ENCODE data around the gene TMEM132D.

The TMEM132D gene

GRCh38 chr12:129717438-129717837, 186.4 kb downstream of the TMEM132D start:
- DNase-seq, result no peak

- DNase-seq, result no peak
Observed at GRCh38 chr12:129716825-129717224, 187.0 kb downstream of the TMEM132D start.

- DNase-seq, result no peak
Observed at GRCh38 chr12:129706716-129707115, 197.1 kb downstream of the TMEM132D start.

- no peak for DNase-seq
Observed at GRCh38 chr12:129704232-129704830, 199.5 kb downstream of the TMEM132D start.

GRCh38 chr12:129701631-129702101, 202.2 kb downstream of the TMEM132D start:
- no peak for DNase-seq

GRCh38 chr12:129700036-129700435, 203.8 kb downstream of the TMEM132D start:
- no peak for DNase-seq

GRCh38 chr12:129696926-129697325, 206.9 kb downstream of the TMEM132D start:
- peak; percentile 20 for DNase-seq

GRCh38 chr12:129696405-129696804, 207.4 kb downstream of the TMEM132D start:
- no peak for DNase-seq

- DNase-seq, result no peak
Observed at GRCh38 chr12:129693731-129694130, 210.1 kb downstream of the TMEM132D start.

- DNase-seq, result no peak
Observed at GRCh38 chr12:129687731-129688130, 216.1 kb downstream of the TMEM132D start.

- DNase-seq, result no peak
Observed at GRCh38 chr12:129681830-129682229, 222.0 kb downstream of the TMEM132D start.

GRCh38 chr12:129681151-129681550, 222.7 kb downstream of the TMEM132D start:
- no peak for DNase-seq

GRCh38 chr12:129676411-129676810, 227.4 kb downstream of the TMEM132D start:
- DNase-seq, result no peak

- DNase-seq, result no peak
Observed at GRCh38 chr12:129675947-129676346, 227.9 kb downstream of the TMEM132D start.

GRCh38 chr12:129675496-129675895, 228.3 kb downstream of the TMEM132D start:
- no peak for DNase-seq

- no peak for DNase-seq
Observed at GRCh38 chr12:129673806-129674205, 230.0 kb downstream of the TMEM132D start.

GRCh38 chr12:129672110-129672509, 231.7 kb downstream of the TMEM132D start:
- no peak for DNase-seq

- DNase-seq, result no peak
Observed at GRCh38 chr12:129670256-129670920, 233.4 kb downstream of the TMEM132D start.

GRCh38 chr12:129665414-129665813, 238.4 kb downstream of the TMEM132D start:
- no peak for DNase-seq

GRCh38 chr12:129662234-129662633, 241.6 kb downstream of the TMEM132D start:
- DNase-seq, result no peak

- no peak for DNase-seq
Observed at GRCh38 chr12:129660946-129661345, 242.9 kb downstream of the TMEM132D start.

- no peak for DNase-seq
Observed at GRCh38 chr12:129659961-129660622, 243.7 kb downstream of the TMEM132D start.

GRCh38 chr12:129657179-129657578, 246.6 kb downstream of the TMEM132D start:
- no peak for DNase-seq

GRCh38 chr12:129651951-129652350, 251.9 kb downstream of the TMEM132D start:
- no peak for DNase-seq
